Endothelial cell of umbilical vein (primary cell): ENCODE data around the gene ZNF462. TPM values are rescaled to one million over a fixed set of nuclear protein-coding genes. Genes with fewer than 3 reads are reported as not detected.

Source experiments
- BruUV-seq: library from RNA; stranded (reverse); fragments of 400-500 nt; replicated peaks from 2 replicates; lab custom pipeline; 2021; lab: Mats Ljungman, UMichigan
- CTCF ChIA-PET: fragments of 300-600, 350-600 bp; sonication (Branson Sonifier 250); formaldehyde crosslinking; loops from one replicate; lab custom pipeline; 2021; ENCODE audit warnings: antibody characterized with exemption, inconsistent platforms; lab: Charles Lee
- POLR2A ChIA-PET: fragments of 300-600, 350-600 bp; sonication (Branson Sonifier 250); formaldehyde crosslinking; loops from one replicate; lab custom pipeline; 2021; ENCODE audit warnings: antibody characterized with exemption, inconsistent platforms; lab: Charles Lee
- DNase-seq: peaks from one replicate; pipeline ENCODE4 v3.0.0-alpha.2; 2011; ENCODE audit warnings: low read depth, low spot score
- FAIRE-seq: peaks from 2 replicates; lab custom pipeline; 2011; peaks lifted over from hg19 to GRCh38; lab: Jason Lieb, UNC
- H2AFZ ChIP-seq: 2 replicates; pipeline ENCODE4 v1.6.0; 2012; ENCODE audit warnings: low read depth, low read length, control low read depth, inconsistent platforms
- H3K27ac ChIP-seq: 2 replicates; pipeline ENCODE4 v1.5.1; 2011; ENCODE audit warnings: low read depth, mild to moderate bottlenecking, control low read depth, low read length, moderate library complexity; ENCODE audit not compliant: insufficient read depth
- H3K27me3 ChIP-seq, 2 experiments: 2 replicates each; pipeline versions ENCODE4 v1.6.0 to v1.6.1; 2011; ENCODE audit warnings: low read length in 2 of 2, mixed read lengths in 1 of 2; ENCODE audit not compliant: control insufficient read depth in 2 of 2, insufficient read depth in 2 of 2
- H3K36me3 ChIP-seq, 2 experiments: 2 replicates in 1 of 2; 3 replicates in 1 of 2; pipeline ENCODE4 v1.5.1; 2011; ENCODE audit warnings: low read length in 2 of 2, mild to moderate bottlenecking in 1 of 2, moderate library complexity in 1 of 2; ENCODE audit not compliant: control insufficient read depth in 2 of 2, insufficient read depth in 2 of 2; ENCODE audit errors: extremely low read depth in 1 of 2
- H3K4me1 ChIP-seq: 3 replicates; pipeline ENCODE4 v1.5.1; 2011; ENCODE audit warnings: mild to moderate bottlenecking, low read length; ENCODE audit not compliant: control insufficient read depth, insufficient read depth; ENCODE audit errors: extremely low read depth
- H3K4me2 ChIP-seq: 2 replicates; pipeline ENCODE4 v1.6.1; 2011; ENCODE audit warnings: low read length, control low read depth, mixed read lengths; ENCODE audit not compliant: insufficient read depth
- H3K4me3 ChIP-seq, 3 experiments: fragments of 200-600 bp in 1 of 3; sonication (generic), shearing (Covaris generic) in 1 of 3; replicated peaks in 1 of 3; 2 replicates each; pipeline ENCODE4 v1.5.1; 2011 to 2016; ENCODE audit warnings: control low read depth in 3 of 3, low read length in 3 of 3, mild to moderate bottlenecking in 2 of 3, inconsistent platforms in 1 of 3, low read depth in 1 of 3, moderate library complexity in 1 of 3; ENCODE audit not compliant: insufficient read depth in 1 of 3
- H3K79me2 ChIP-seq: 2 replicates; pipeline ENCODE4 v1.6.0; 2012; ENCODE audit warnings: low read length, inconsistent platforms; ENCODE audit not compliant: control insufficient read depth, insufficient read depth
- H3K9ac ChIP-seq: replicated peaks from 2 replicates; pipeline ENCODE3; 2011; ENCODE audit warnings: low read length, control low read depth; ENCODE audit not compliant: insufficient read depth; ENCODE audit errors: extremely low read depth
- H3K9me1 ChIP-seq: replicated peaks from 3 replicates; pipeline ENCODE4 v1.6.0; 2011; ENCODE audit warnings: mild to moderate bottlenecking, low read length; ENCODE audit not compliant: control insufficient read depth, insufficient read depth; ENCODE audit errors: extremely low read depth
- H3K9me3 ChIP-seq: replicated peaks from 2 replicates; pipeline ENCODE4 v1.5.1; 2012; ENCODE audit warnings: low read length, inconsistent platforms; ENCODE audit not compliant: control insufficient read depth, insufficient read depth
- H4K20me1 ChIP-seq: replicated peaks from 2 replicates; pipeline ENCODE3; 2011; ENCODE audit warnings: mild to moderate bottlenecking, low read length; ENCODE audit not compliant: control insufficient read depth, insufficient read depth; ENCODE audit errors: extremely low read depth
- EZH2 ChIP-seq: IDR thresholded peaks from 2 replicates; pipeline ENCODE4 v1.6.1; 2012; ENCODE audit warnings: borderline replicate concordance, low read depth, mild to moderate bottlenecking, moderate library complexity, low read length, inconsistent platforms; ENCODE audit not compliant: severe bottlenecking
- FOS ChIP-seq: IDR thresholded peaks from 2 replicates; pipeline ENCODE4 v1.6.1; 2011; ENCODE audit warnings: mild to moderate bottlenecking, low read length, moderate library complexity, borderline replicate concordance; ENCODE audit not compliant: insufficient read depth
- GATA2 ChIP-seq: IDR thresholded peaks from 2 replicates; pipeline ENCODE4 v1.7.0; 2011; ENCODE audit warnings: low read depth, mild to moderate bottlenecking, moderate library complexity, mixed read lengths, low read length; ENCODE audit not compliant: insufficient read length, insufficient read depth
- JUN ChIP-seq: IDR thresholded peaks from 2 replicates; pipeline ENCODE4 v1.6.1; 2011; ENCODE audit warnings: borderline replicate concordance, low read depth; ENCODE audit not compliant: insufficient read length, insufficient read depth
- MAX ChIP-seq: IDR thresholded peaks from 2 replicates; pipeline ENCODE4 v1.6.1; 2011; ENCODE audit not compliant: insufficient read depth, insufficient read length
- MYC ChIP-seq: IDR thresholded peaks from one replicate; pipeline ENCODE4 v1.6.1; 2011; ENCODE audit warnings: mild to moderate bottlenecking, low read depth, low read length
- POLR2A ChIP-seq: IDR thresholded peaks from 2 replicates; pipeline ENCODE4 v1.6.1; 2012; ENCODE audit warnings: low read depth, mild to moderate bottlenecking, control low read depth, low read length
- POLR2AphosphoS5 ChIP-seq: IDR thresholded peaks from 2 replicates; pipeline ENCODE4 v1.6.1; 2012; ENCODE audit warnings: low read depth, mild to moderate bottlenecking, control low read depth, low read length, moderate library complexity; ENCODE audit not compliant: insufficient read depth
- dilution Hi-C: fragments of 300-500 bp; cut with MboI; formaldehyde crosslinking; loops from one replicate; pipeline ENCODE4 v1.15.0; 2019; ENCODE audit warnings: low sequenced_read_pairs; ENCODE audit not compliant: extremely low pct_ligation_motif_present
- intact Hi-C: fragments of 100-400 bp; cut with micrococcal nuclease; formaldehyde crosslinking; loops from one replicate; pipeline ENCODE4 v1.10.0; 2022
- polyA plus RNA-seq, 4 experiments: library from polyadenylated mRNA; depleted of rRNA in 3 of 4; stranded (reverse) in 3 of 4; unstranded in 1 of 4; fragments of >200 nt; gene quantifications; 2 replicates each; pipeline versions ENCODE4 v1.2.1 to v1.2.3, GENCODE V29; 2011 to 2012; ENCODE audit warnings: missing spikeins in 1 of 4
- total RNA-seq: library from RNA; stranded (reverse); gene quantifications from 2 replicates; pipeline ENCODE4 v1.2.3, GENCODE V29; 2021
- TF ChIP-seq, protein P1 (sequence below), 2 donors: IDR thresholded peaks; 1 replicate in 1 of 2; 2 replicates in 1 of 2; pipeline ENCODE4 v1.5.1; 2011; ENCODE audit warnings: low read length in 2 of 2, mild to moderate bottlenecking in 2 of 2, moderate library complexity in 2 of 2, control low read depth in 1 of 2, inconsistent platforms in 1 of 2, low read depth in 1 of 2; ENCODE audit not compliant: insufficient read depth in 1 of 2; ENCODE audit errors: extremely low read depth in 1 of 2

The ZNF462 gene
- total and polyA plus RNA-seq, 2 donors (not counting 3 experiments of a cell fraction or from before 2014, with no cell fraction given) = 6.2 to 24.7 TPM

- Histone ChIP-seq H3K4me3 (no peak overlapping the region), H3K79me2 (peaks cover 2% of the 10 kb centered on the region), H3K4me2 (peak overlapping the region; percentile 13), H3K27me3 (no peaks in the 10 kb centered on the region), H3K9ac (no peak overlapping the region), H3K27ac (peak overlapping the region; percentile 16), H3K4me1 (peaks cover 13% of the 10 kb centered on the region), H3K9me1 (no peaks in the 10 kb centered on the region), H4K20me1 (no peaks in the 10 kb centered on the region), H3K36me3 (no peaks in the 10 kb centered on the region), H2AFZ (no peak overlapping the region), H3K9me3 (no peaks in the 10 kb centered on the region)
- DNase-seq (no peak), FAIRE-seq (no peak)
- ChIA-PET POLR2A (interaction anchor here (1.3 kb wide), 1 partner anchor 16 kb away, joined by 6 read pairs; the partner anchor contains the start of gene ZNF462), CTCF (interaction anchor here (0.8 to 2.2 kb wide), 3 partner anchors 11 to 14 kb away, joined by 3 to 9 read pairs (median 7); no protein-coding TSS in a partner anchor)
- TF ChIP-seq, protein P1, sequence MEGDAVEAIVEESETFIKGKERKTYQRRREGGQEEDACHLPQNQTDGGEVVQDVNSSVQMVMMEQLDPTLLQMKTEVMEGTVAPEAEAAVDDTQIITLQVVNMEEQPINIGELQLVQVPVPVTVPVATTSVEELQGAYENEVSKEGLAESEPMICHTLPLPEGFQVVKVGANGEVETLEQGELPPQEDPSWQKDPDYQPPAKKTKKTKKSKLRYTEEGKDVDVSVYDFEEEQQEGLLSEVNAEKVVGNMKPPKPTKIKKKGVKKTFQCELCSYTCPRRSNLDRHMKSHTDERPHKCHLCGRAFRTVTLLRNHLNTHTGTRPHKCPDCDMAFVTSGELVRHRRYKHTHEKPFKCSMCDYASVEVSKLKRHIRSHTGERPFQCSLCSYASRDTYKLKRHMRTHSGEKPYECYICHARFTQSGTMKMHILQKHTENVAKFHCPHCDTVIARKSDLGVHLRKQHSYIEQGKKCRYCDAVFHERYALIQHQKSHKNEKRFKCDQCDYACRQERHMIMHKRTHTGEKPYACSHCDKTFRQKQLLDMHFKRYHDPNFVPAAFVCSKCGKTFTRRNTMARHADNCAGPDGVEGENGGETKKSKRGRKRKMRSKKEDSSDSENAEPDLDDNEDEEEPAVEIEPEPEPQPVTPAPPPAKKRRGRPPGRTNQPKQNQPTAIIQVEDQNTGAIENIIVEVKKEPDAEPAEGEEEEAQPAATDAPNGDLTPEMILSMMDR (IDR thresholded peaks at IDR 0.05; ENCODE audit: extremely low read depth in 1 of 2, insufficient read depth in 1 of 2, low read depth in 1 of 2, low read length in 2 of 2) = no peak
- TF ChIP-seq MYC = no peak
- TF ChIP-seq POLR2A = no peak
- no peak for TF ChIP-seq GATA2
- no peak for TF ChIP-seq FOS
- no peak for TF ChIP-seq POLR2AphosphoS5
- no peak for TF ChIP-seq JUN
- TF ChIP-seq EZH2 = no peak
- TF ChIP-seq MAX = no peak
- dilution Hi-C loops = no loop called here
- intact Hi-C loops = no loop called here
- no TSS peak for BruUV-seq
These were observed 15.3 kb downstream of the ZNF462 start for GRCh38 chr9:106878081-106878837.
